OCI-LY3 (cell line): ENCODE data around the gene SLC66A2.

ENCODE experiments used
- EZH2phosphoT487 ChIP-seq: fragments of 200-600 bp; shearing (Covaris generic); IDR thresholded peaks from 2 replicates; pipeline ENCODE4 v1.6.1; 2018; ENCODE audit warnings: antibody characterized with exemption, mixed run types, low read depth
- TF ChIP-seq, protein P1 (sequence below): fragments of 200-600, 300-600 bp; sonication (generic); IDR thresholded peaks from 2 replicates; pipeline ENCODE4 v1.5.1; 2014; ENCODE audit warnings: antibody characterized with exemption, low read length, low read depth

DNA sequence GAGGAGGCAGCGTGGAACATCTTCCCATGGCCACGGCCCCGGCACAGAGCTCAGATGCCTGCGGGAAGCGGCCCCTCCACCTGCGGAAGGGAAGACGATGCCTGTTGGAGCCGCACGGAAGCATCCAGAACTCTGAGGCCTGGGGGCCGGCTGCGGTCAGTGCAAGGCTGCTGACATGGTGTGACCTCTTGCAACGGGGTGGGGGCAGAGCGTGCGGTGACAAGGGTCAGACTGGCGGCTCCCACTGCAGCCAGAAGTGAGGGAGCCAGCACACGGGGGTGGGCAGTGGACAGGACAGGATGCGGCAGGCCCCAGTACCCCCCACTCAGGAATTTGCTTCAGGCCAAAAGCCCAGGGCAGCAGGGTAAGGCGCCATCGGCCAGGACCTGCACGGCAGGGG, 48.8 kb downstream of the SLC66A2 start:
- TF ChIP-seq, protein P1, sequence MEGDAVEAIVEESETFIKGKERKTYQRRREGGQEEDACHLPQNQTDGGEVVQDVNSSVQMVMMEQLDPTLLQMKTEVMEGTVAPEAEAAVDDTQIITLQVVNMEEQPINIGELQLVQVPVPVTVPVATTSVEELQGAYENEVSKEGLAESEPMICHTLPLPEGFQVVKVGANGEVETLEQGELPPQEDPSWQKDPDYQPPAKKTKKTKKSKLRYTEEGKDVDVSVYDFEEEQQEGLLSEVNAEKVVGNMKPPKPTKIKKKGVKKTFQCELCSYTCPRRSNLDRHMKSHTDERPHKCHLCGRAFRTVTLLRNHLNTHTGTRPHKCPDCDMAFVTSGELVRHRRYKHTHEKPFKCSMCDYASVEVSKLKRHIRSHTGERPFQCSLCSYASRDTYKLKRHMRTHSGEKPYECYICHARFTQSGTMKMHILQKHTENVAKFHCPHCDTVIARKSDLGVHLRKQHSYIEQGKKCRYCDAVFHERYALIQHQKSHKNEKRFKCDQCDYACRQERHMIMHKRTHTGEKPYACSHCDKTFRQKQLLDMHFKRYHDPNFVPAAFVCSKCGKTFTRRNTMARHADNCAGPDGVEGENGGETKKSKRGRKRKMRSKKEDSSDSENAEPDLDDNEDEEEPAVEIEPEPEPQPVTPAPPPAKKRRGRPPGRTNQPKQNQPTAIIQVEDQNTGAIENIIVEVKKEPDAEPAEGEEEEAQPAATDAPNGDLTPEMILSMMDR: no peak
- no peak for TF ChIP-seq EZH2phosphoT487
